Gastroesophageal sphincter (tissue), 4 donors: ENCODE results near the gene NUDT2. TPM values are rescaled to one million over a fixed set of nuclear protein-coding genes. Genes with fewer than 3 reads are reported as not detected.
"Not testable (repeated sequence)": the region's sequence is repeated elsewhere in the genome, so short reads cannot be mapped to it uniquely, and the experiment has no call there.

Experiments used
- ATAC-seq: fragments of 150-250 bp; one replicate; pipeline ENCODE4 v1.9.1; 2016; ENCODE audit warnings: mild to moderate bottlenecking, moderate library complexity
- H3K27ac ChIP-seq, 4 donors: fragments of 200-600 bp; sonication (generic) in 3 of 4; 1 replicate in 3 of 4; 2 replicates in 1 of 4; pipeline ENCODE4 v1.5.1; 2016 to 2019
- H3K27me3 ChIP-seq: fragments of 200-600 bp; sonication (generic); one replicate; pipeline ENCODE4 v1.5.1; 2019
- H3K36me3 ChIP-seq, 2 donors: fragments of 200-600 bp; sonication (generic); one replicate each; pipeline ENCODE4 v1.5.1; 2019; ENCODE audit warnings: control low read depth in 1 of 2
- H3K4me1 ChIP-seq, 3 donors: fragments of 200-600 bp; sonication (generic); 1 replicate in 2 of 3; 2 replicates in 1 of 3; pipeline ENCODE4 v1.5.1; 2016 to 2019; ENCODE audit warnings: control low read depth in 2 of 3
- H3K4me3 ChIP-seq, 2 donors: fragments of 200-600 bp; sonication (generic); one replicate each; pipeline ENCODE4 v1.5.1; 2019; ENCODE audit warnings: mild to moderate bottlenecking in 1 of 2, moderate library complexity in 1 of 2
- H3K9me3 ChIP-seq, 3 donors: fragments of 200-600 bp; sonication (generic); one replicate each; pipeline ENCODE4 v1.5.1; 2017 to 2019; ENCODE audit warnings: control low read depth in 2 of 3
- EP300 ChIP-seq: sonication (generic); formaldehyde crosslinking; IDR thresholded peaks from one replicate; pipeline ENCODE4 v1.6.1; 2017; ENCODE audit warnings: antibody characterized with exemption, mild to moderate bottlenecking
- POLR2A ChIP-seq, 2 donors: fragments of 450-650 bp; IDR thresholded peaks; one replicate each; pipeline ENCODE4 v1.6.1; 2017; ENCODE audit warnings: antibody characterized with exemption in 2 of 2, mild to moderate bottlenecking in 2 of 2, moderate library complexity in 1 of 2
- POLR2AphosphoS5 ChIP-seq: sonication (generic); formaldehyde crosslinking; IDR thresholded peaks from one replicate; pipeline ENCODE4 v1.6.1; 2017; ENCODE audit warnings: antibody characterized with exemption
- WGBS, 2 donors: methylation state at CpG; one replicate each; pipeline ENCODE4 v1.1.5; 2018; ENCODE audit warnings: low coverage in 1 of 2; 5-methylcytosine and 5-hydroxymethylcytosine counted together
- total RNA-seq, 4 donors: library from RNA; depleted of rRNA; stranded (reverse); fragments of >200 nt; gene quantifications; one replicate each; pipeline ENCODE4 v1.1.0, GENCODE V29; 2016
- TF ChIP-seq, protein P1 (sequence below), 4 experiments: fragments of 200-600 bp in 2 of 4; fragments of 450-650 bp in 2 of 4; sonication (generic) in 1 of 4; IDR thresholded peaks; one replicate each; pipeline ENCODE4 v1.5.1; 2017 to 2019; ENCODE audit warnings: antibody characterized with exemption in 4 of 4, mild to moderate bottlenecking in 2 of 4, moderate library complexity in 2 of 4

The NUDT2 gene
- total RNA-seq, 4 donors from 2014 or later, result 14.4 to 40.9 (median 26.0) TPM

DNA sequence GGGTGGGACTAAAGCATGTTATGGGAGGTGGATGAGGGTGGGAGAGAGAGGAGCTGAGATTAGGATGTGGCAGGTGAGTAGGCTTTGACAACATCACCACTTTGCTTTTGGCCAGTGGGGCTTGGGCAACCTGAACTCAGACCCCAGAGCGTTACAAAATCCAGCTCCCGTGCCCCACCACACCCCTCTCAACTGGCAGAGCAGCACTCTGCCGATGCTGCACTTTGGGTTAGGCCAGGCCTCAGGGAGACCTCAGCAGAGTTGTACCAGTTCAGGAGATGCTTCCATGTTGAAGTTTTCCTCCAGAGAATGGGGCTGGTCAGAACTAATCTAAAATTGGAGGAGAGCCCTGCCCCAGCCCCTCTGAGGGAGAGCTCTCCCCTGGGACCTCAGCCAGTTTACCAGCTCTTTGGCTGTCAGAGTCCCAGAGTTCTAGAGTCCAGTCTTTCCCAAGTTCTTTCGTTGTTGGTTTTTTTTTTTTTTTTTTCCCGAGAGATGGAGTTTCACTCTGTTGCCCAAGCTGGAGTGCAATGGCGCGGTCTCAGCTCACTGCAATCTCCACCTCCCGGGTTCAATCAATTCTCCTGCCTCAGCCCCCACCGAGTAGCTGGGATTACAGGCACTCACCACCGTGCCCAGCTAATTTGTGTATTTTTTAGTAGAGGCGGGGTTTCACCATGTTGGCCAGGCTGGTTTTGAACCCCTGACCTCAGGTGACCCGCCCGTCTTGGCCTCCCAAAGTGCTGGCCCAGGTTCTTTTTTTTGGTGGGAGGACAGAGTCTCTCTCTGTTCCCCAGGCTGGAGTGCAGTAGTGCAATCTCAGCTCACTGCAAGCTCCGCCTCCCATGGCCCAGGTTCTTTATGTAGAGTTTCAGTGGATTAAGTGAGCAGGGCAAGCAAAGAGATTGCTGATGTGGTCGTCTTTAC lies 17.8 kb downstream of the NUDT2 start:
- H3K4me3 ChIP-seq, result no peak overlapping the region
- H3K4me1 ChIP-seq, result peaks cover 6 to 57% (median 7%) of the 10 kb centered on the region in 3 donors
- peak overlapping the region in 3 of 4 donors; percentile 65 to 81 (median 73) for H3K27ac ChIP-seq
- no peak for ATAC-seq
- TF ChIP-seq, protein P1, sequence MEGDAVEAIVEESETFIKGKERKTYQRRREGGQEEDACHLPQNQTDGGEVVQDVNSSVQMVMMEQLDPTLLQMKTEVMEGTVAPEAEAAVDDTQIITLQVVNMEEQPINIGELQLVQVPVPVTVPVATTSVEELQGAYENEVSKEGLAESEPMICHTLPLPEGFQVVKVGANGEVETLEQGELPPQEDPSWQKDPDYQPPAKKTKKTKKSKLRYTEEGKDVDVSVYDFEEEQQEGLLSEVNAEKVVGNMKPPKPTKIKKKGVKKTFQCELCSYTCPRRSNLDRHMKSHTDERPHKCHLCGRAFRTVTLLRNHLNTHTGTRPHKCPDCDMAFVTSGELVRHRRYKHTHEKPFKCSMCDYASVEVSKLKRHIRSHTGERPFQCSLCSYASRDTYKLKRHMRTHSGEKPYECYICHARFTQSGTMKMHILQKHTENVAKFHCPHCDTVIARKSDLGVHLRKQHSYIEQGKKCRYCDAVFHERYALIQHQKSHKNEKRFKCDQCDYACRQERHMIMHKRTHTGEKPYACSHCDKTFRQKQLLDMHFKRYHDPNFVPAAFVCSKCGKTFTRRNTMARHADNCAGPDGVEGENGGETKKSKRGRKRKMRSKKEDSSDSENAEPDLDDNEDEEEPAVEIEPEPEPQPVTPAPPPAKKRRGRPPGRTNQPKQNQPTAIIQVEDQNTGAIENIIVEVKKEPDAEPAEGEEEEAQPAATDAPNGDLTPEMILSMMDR (IDR thresholded peaks at IDR 0.05), result no peak
- no peak for TF ChIP-seq POLR2AphosphoS5
- no peaks in the 10 kb centered on the region for H3K9me3 ChIP-seq
- WGBS, 2 donors, result 69 to 91% methylated on average over 8 to 11 of the region's 15 CpGs
- H3K27me3 ChIP-seq, result no peaks in the 10 kb centered on the region
- peaks cover 0 to 26% of the 10 kb centered on the region in 2 donors for H3K36me3 ChIP-seq

DNA sequence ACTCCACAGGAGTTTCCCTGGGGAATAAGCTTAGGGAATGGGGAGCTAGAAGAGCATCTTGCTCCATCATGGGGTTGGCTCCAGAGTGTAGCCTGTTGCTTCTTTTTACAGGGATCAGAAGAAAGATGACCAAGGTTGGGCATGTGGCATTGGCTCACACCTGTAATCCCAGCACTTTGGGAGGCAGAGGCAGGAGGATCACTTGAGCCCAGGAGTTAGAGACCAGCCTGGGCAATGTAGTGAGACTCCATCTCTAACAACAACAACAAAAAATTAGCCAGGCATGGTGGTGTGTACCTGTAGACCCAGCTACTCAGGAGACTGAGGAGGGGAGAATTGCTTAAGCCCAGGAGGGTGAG lies 18.4 kb downstream of the NUDT2 start:
- Histone ChIP-seq H3K36me3 (peaks cover 0 to 21% of the 10 kb centered on the region in 2 donors), H3K27me3 (no peaks in the 10 kb centered on the region), H3K9me3 (no peaks in the 10 kb centered on the region), H3K4me3 (no peak overlapping the region), H3K27ac (peak overlapping the region in 2 of 4 donors; percentile 73 to 81), H3K4me1 (peaks cover 4 to 51% (median 7%) of the 10 kb centered on the region in 3 donors)
- no peak for TF ChIP-seq EP300
- TF ChIP-seq POLR2A (IDR thresholded peaks at IDR 0.05), result no peak
- TF ChIP-seq, protein P1 (IDR thresholded peaks at IDR 0.05), result no peak
- no peak for TF ChIP-seq POLR2AphosphoS5
- no peak for ATAC-seq

DNA sequence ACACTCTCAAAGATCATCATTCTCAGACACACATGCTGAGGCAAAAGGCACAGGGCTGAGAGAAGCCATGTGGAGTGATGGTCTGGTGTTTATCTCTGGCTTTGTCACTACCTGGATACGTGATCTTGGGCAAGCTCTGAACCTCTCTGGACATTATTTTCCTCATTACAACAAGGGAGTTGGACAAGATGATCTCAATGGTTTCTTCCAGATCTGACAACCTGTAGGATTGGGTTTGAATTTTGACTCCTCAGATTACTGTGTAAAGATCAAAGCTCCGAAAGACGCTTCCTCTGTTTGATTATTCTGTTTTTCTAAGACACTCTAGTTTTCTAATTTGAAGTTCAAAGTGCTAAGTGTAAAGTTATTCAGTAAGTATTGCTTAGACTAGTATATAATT lies 20.0 kb downstream of the NUDT2 start:
- no peak for ATAC-seq
- WGBS, 2 donors, result 92 to 93% methylated on average over 2 to 3 of the region's 3 CpGs
- Histone ChIP-seq H3K27me3 (no peaks in the 10 kb centered on the region), H3K4me1 (peaks cover 4 to 36% (median 7%) of the 10 kb centered on the region in 3 donors), H3K4me3 (no peak overlapping the region), H3K36me3 (peaks cover 0 to 6% of the 10 kb centered on the region in 2 donors), H3K27ac (no peak overlapping the region), H3K9me3 (no peaks in the 10 kb centered on the region)
- TF ChIP-seq EP300, result no peak
- TF ChIP-seq POLR2AphosphoS5, result no peak
- no peak for TF ChIP-seq POLR2A (IDR thresholded peaks at IDR 0.05)
- TF ChIP-seq, protein P1 (IDR thresholded peaks at IDR 0.05), result no peak

DNA sequence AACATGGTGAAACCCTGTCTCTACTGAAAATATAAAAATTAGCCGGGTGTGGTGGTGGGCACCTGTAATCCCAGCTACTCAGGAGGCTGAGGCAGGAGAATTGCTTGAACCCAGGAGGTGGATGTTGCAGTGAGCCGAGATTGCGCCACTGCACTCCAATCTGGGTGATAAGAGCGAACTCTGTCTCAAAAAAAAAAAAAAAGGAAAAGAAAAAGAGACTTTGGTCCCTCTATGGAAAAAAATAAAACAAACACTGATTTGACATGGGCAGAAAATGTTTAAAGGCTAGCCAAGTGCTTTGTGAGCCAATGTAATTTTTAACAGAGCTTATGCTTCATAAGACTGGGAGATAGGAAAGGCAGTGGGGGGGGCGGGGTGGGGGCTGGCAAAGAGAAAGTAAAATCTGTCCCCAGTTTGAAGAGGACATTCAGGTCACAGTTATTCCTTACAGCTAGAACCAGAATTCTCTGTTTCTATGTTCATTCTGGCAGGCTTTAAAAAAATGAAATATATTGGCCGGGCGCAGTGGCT lies 22.8 kb downstream of the NUDT2 start:
- not testable (repeated sequence) for H3K27ac ChIP-seq, H3K4me1 ChIP-seq, H3K4me3 ChIP-seq, H3K27me3 ChIP-seq, H3K36me3 ChIP-seq, H3K9me3 ChIP-seq, ATAC-seq
- 80 to 92% methylated on average over 1 to 6 of the region's 7 CpGs for WGBS, 2 donors

DNA sequence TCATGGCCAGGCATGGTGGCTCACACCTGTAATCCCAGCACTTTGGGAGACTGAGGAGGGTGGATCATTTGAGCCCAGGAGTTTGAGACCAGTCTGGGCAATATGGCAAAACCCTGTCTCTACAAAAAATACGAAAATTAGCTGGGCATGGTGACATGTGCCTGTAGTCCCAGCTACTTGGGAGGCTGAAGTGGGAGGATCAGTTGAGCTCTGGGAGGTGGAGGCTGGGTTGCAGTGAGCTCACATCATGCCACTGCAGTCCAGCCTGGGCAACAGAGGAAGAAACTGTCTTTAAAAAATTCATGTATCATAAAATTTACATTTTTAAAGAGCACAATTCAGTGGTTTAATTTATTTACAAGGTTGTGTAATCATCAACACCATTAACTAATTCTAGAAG lies 23.6 kb downstream of the NUDT2 start:
- not testable (repeated sequence) for H3K9me3 ChIP-seq, H3K36me3 ChIP-seq, H3K27me3 ChIP-seq, H3K4me1 ChIP-seq, ATAC-seq, H3K27ac ChIP-seq, H3K4me3 ChIP-seq
- WGBS, 2 donors, result 67 to 71% methylated on average over 1 of the region's 1 CpG

DNA sequence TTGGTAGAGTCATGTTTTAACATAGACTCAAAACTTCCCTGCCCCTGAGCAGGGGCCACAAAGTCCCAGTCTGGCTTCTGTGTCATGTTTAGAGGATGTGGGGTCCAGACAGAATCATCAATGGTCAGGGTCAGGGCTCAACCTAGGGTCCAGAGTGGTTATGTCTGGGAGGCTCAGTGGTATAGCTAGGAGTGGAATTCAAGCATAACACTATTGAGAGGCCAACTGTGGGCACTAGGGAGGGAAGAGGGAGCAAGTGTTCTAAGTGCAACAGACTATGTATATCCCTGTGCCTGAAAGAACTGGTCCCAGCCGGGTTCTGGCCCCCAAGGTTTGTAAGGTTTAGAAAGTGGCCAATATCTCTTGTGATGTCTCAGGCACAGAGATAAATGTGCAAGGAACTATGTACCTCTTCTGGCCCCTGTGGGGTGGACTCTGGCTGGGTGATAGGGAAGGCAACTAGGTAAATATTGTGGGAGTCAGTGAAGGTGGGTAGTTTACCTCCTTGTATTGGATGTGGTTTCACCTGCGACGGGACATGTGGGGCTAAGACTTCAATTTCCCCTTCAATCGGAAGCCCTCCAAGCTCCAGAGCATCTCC lies 33.3 kb downstream of the NUDT2 start:
- TF ChIP-seq, protein P1 (IDR thresholded peaks at IDR 0.05), result no peak
- TF ChIP-seq POLR2A (IDR thresholded peaks at IDR 0.05) (no peak), EP300 (no peak), POLR2AphosphoS5 (no peak)
- peaks cover 0 to 7% of the 10 kb centered on the region in 2 donors for H3K36me3 ChIP-seq
- H3K4me3 ChIP-seq, result no peak overlapping the region
- WGBS, 2 donors, result 91 to 100% methylated on average over 1 to 4 of the region's 4 CpGs
- H3K27ac ChIP-seq, result no peak overlapping the region
- no peaks in the 10 kb centered on the region for H3K4me1 ChIP-seq
- no peaks in the 10 kb centered on the region for H3K9me3 ChIP-seq
- H3K27me3 ChIP-seq, result no peaks in the 10 kb centered on the region
- no peak for ATAC-seq
